ENCODE results near the gene ARMC9.

ARMC9 gene

GRCh38 chr2:231210782-231211181 lies 12.4 kb downstream of the ARMC9 start:
- TF ChIP-seq CTCF (IDR thresholded peaks at IDR 0.05; ENCODE audit: control insufficient read depth, insufficient read depth, low read depth, low read length, missing control alignments) = no peak
- no peak overlapping the region for H3K4me3 ChIP-seq (ENCODE audit: control insufficient read depth, low read depth, low read length)
- DNase-seq (ENCODE audit: low read depth) = no peak

- no peak for TF ChIP-seq CTCF (IDR thresholded peaks at IDR 0.05; ENCODE audit: control insufficient read depth, insufficient read depth, low read depth, low read length, missing control alignments)
- H3K4me3 ChIP-seq (ENCODE audit: control insufficient read depth, low read depth, low read length) = no peak overlapping the region
- DNase-seq (ENCODE audit: low read depth) = no peak
Observed at GRCh38 chr2:231211486-231211885, 13.1 kb downstream of the ARMC9 start.

GRCh38 chr2:231212329-231212845 lies 14.0 kb downstream of the ARMC9 start:
- TF ChIP-seq CTCF (IDR thresholded peaks at IDR 0.05; ENCODE audit: control insufficient read depth, insufficient read depth, low read depth, low read length, missing control alignments) = no peak
- no peak for DNase-seq (ENCODE audit: low read depth)
- H3K4me3 ChIP-seq (ENCODE audit: control insufficient read depth, low read depth, low read length) = no peak overlapping the region

- DNase-seq (ENCODE audit: low read depth) = no peak
- no peak overlapping the region for H3K4me3 ChIP-seq (ENCODE audit: control insufficient read depth, low read depth, low read length)
- TF ChIP-seq CTCF (IDR thresholded peaks at IDR 0.05; ENCODE audit: control insufficient read depth, insufficient read depth, low read depth, low read length, missing control alignments) = no peak
Observed at GRCh38 chr2:231213931-231214642, 15.7 kb downstream of the ARMC9 start.

GRCh38 chr2:231218366-231218765 lies 19.9 kb downstream of the ARMC9 start:
- no peak for TF ChIP-seq CTCF (IDR thresholded peaks at IDR 0.05; ENCODE audit: control insufficient read depth, insufficient read depth, low read depth, low read length, missing control alignments)
- H3K4me3 ChIP-seq (ENCODE audit: control insufficient read depth, low read depth, low read length) = no peak overlapping the region
- DNase-seq (ENCODE audit: low read depth) = no peak

- DNase-seq (ENCODE audit: low read depth) = no peak
- TF ChIP-seq CTCF (IDR thresholded peaks at IDR 0.05; ENCODE audit: control insufficient read depth, insufficient read depth, low read depth, low read length, missing control alignments) = no peak
- H3K4me3 ChIP-seq (ENCODE audit: control insufficient read depth, low read depth, low read length) = no peak overlapping the region
Observed at GRCh38 chr2:231219289-231219688, 20.9 kb downstream of the ARMC9 start.
